H9 (cell line): ENCODE measurements around the gene CXCL5. TPM values are rescaled to one million over a fixed set of nuclear protein-coding genes. Genes with fewer than 3 reads are reported as not detected.

Source experiments
- DNase-seq: peaks from one replicate; pipeline ENCODE4 v3.0.0-alpha.2; 2017
- H2AFZ ChIP-seq: one replicate; pipeline ENCODE4 v1.6.1; 2013; ENCODE audit warnings: mild to moderate bottlenecking, low read length, control low read depth, moderate library complexity
- H2AK5ac ChIP-seq: 2 replicates; pipeline ENCODE4 v1.6.1; 2013; ENCODE audit warnings: low read length, control low read depth, mixed read lengths; ENCODE audit not compliant: insufficient read length
- H2BK120ac ChIP-seq: one replicate; pipeline ENCODE4 v1.6.1; 2013; ENCODE audit warnings: low read depth, mild to moderate bottlenecking, low read length, control low read depth, inconsistent platforms; ENCODE audit not compliant: poor library complexity, severe bottlenecking
- H2BK12ac ChIP-seq: 2 replicates; pipeline ENCODE4 v1.6.1; 2013; ENCODE audit warnings: low read length, control low read depth, mixed read lengths, low read depth; ENCODE audit not compliant: insufficient read length
- H2BK15ac ChIP-seq: 2 replicates; pipeline ENCODE4 v1.6.1; 2013; ENCODE audit warnings: low read depth, low read length, control low read depth
- H2BK20ac ChIP-seq: one replicate; pipeline ENCODE4 v1.6.1; 2013; ENCODE audit warnings: low read depth, mild to moderate bottlenecking, low read length, control low read depth, inconsistent platforms; ENCODE audit not compliant: poor library complexity, severe bottlenecking
- H2BK5ac ChIP-seq: 2 replicates; pipeline ENCODE4 v1.6.1; 2013; ENCODE audit warnings: low read length, control low read depth, mixed read lengths; ENCODE audit not compliant: insufficient read length
- H3K14ac ChIP-seq: 2 replicates; pipeline ENCODE4 v1.6.1; 2013; ENCODE audit warnings: low read length, control low read depth; ENCODE audit not compliant: insufficient read depth
- H3K18ac ChIP-seq: 2 replicates; pipeline ENCODE4 v1.6.1; 2013; ENCODE audit warnings: low read depth, mild to moderate bottlenecking, mixed read lengths, low read length, control low read depth; ENCODE audit not compliant: insufficient read length
- H3K23ac ChIP-seq: 2 replicates; pipeline ENCODE4 v1.6.1; 2013; ENCODE audit warnings: low read length, control low read depth, mixed read lengths, low read depth; ENCODE audit not compliant: insufficient read length
- H3K23me2 ChIP-seq: 2 replicates; pipeline ENCODE4 v1.6.1; 2013; ENCODE audit warnings: low read depth, mild to moderate bottlenecking, mixed read lengths, low read length, control low read depth; ENCODE audit not compliant: insufficient read length, poor library complexity, severe bottlenecking
- H3K27ac ChIP-seq: 2 replicates; pipeline ENCODE4 v1.5.1; 2013; ENCODE audit warnings: low read length, control low read depth, mixed read lengths, low read depth; ENCODE audit not compliant: insufficient read length
- H3K27me3 ChIP-seq: 2 replicates; pipeline ENCODE4 v1.6.1; 2013; ENCODE audit warnings: low read length, control low read depth, inconsistent platforms; ENCODE audit not compliant: insufficient read depth
- H3K4ac ChIP-seq: 2 replicates; pipeline ENCODE4 v1.6.1; 2013; ENCODE audit warnings: low read depth, mild to moderate bottlenecking, control low read depth, inconsistent platforms, low read length, moderate library complexity
- H3K4me1 ChIP-seq: 2 replicates; pipeline ENCODE4 v1.6.1; 2013; ENCODE audit warnings: low read length, control low read depth, inconsistent platforms; ENCODE audit not compliant: insufficient read depth
- H3K4me2 ChIP-seq: 2 replicates; pipeline ENCODE4 v1.6.1; 2013; ENCODE audit warnings: low read length, control low read depth, mixed read lengths; ENCODE audit not compliant: insufficient read length, insufficient read depth
- H3K56ac ChIP-seq: 2 replicates; pipeline ENCODE4 v1.6.1; 2013; ENCODE audit warnings: low read depth, mild to moderate bottlenecking, mixed read lengths, low read length, control low read depth; ENCODE audit not compliant: insufficient read length
- H3K79me1 ChIP-seq: 2 replicates; pipeline ENCODE4 v1.6.1; 2013; ENCODE audit warnings: low read depth, mild to moderate bottlenecking, moderate library complexity, low read length, control low read depth, inconsistent platforms; ENCODE audit not compliant: insufficient read depth, poor library complexity, severe bottlenecking
- H3K79me2 ChIP-seq: 2 replicates; pipeline ENCODE4 v1.6.1; 2013; ENCODE audit warnings: low read length, control low read depth, inconsistent platforms; ENCODE audit not compliant: insufficient read depth
- H3K9ac ChIP-seq: 2 replicates; pipeline ENCODE4 v1.6.1; 2013; ENCODE audit warnings: low read length, control low read depth, mixed read lengths; ENCODE audit not compliant: insufficient read length; ENCODE audit errors: extremely low read depth
- H3K9me3 ChIP-seq: one replicate; pipeline ENCODE4 v1.6.1; 2013; ENCODE audit warnings: low read depth, low read length, inconsistent platforms; ENCODE audit not compliant: control insufficient read depth
- H3T11ph ChIP-seq: one replicate; pipeline ENCODE4 v1.6.1; 2013; ENCODE audit warnings: mild to moderate bottlenecking, low read length, control low read depth, inconsistent platforms
- H4K20me1 ChIP-seq: one replicate; pipeline ENCODE4 v1.6.1; 2013; ENCODE audit not compliant: control insufficient read depth, insufficient read length, insufficient read depth
- H4K5ac ChIP-seq: 2 replicates; pipeline ENCODE4 v1.6.1; 2013; ENCODE audit warnings: low read depth, mild to moderate bottlenecking, mixed read lengths, low read length, control low read depth; ENCODE audit not compliant: insufficient read length
- H4K8ac ChIP-seq: replicated peaks from 2 replicates; pipeline ENCODE4 v1.6.1; 2013; ENCODE audit warnings: low read length, control low read depth, mixed read lengths, low read depth; ENCODE audit not compliant: insufficient read length
- H4K91ac ChIP-seq: 2 replicates; pipeline ENCODE4 v1.6.1; 2013; ENCODE audit warnings: low read depth, mild to moderate bottlenecking, moderate library complexity, mixed read lengths, low read length, control low read depth; ENCODE audit not compliant: insufficient read length
- H3K27ac Mint-ChIP-seq, 3 experiments: 2 replicates in 2 of 3; 3 replicates in 1 of 3; pipeline ENCODE4 v1.8.0; 2020 to 2021; ENCODE audit warnings: mixed read lengths in 3 of 3, mild to moderate bottlenecking in 1 of 3, moderate library complexity in 1 of 3
- H3K27me3 Mint-ChIP-seq: 2 replicates; pipeline ENCODE4 v1.8.0; 2021; ENCODE audit warnings: low read depth, mild to moderate bottlenecking, moderate library complexity, mixed read lengths
- H3K36me3 Mint-ChIP-seq, 3 experiments: 2 replicates in 2 of 3; 3 replicates in 1 of 3; pipeline ENCODE4 v1.8.0; 2020 to 2021; ENCODE audit warnings: low read depth in 3 of 3, mixed read lengths in 3 of 3; ENCODE audit not compliant: insufficient read depth in 1 of 3
- H3K4me1 Mint-ChIP-seq, 2 experiments: 2 replicates each; pipeline ENCODE4 v1.8.0; 2020; ENCODE audit warnings: mixed read lengths in 2 of 2
- H3K4me3 Mint-ChIP-seq, 2 experiments: 2 replicates in 1 of 2; 3 replicates in 1 of 2; pipeline ENCODE4 v1.8.0; 2020 to 2021; ENCODE audit warnings: mild to moderate bottlenecking in 2 of 2, mixed read lengths in 2 of 2, moderate library complexity in 1 of 2
- H3K9me3 Mint-ChIP-seq, 2 experiments: 2 replicates in 1 of 2; 3 replicates in 1 of 2; pipeline ENCODE4 v1.8.0; 2020; ENCODE audit warnings: mild to moderate bottlenecking in 2 of 2, mixed read lengths in 2 of 2, moderate library complexity in 1 of 2
- WGBS: extraction: QIAGEN DNeasy Blood & Tissue Kit; methylation state at CpG from one replicate; pipeline ENCODE4 v1.1.7; 2013; ENCODE audit warnings: missing lambda C conversion rate, low lambda C conversion rate, mixed read lengths; ENCODE audit not compliant: insufficient read length; ENCODE audit errors: extremely low coverage; 5-methylcytosine and 5-hydroxymethylcytosine counted together
- total RNA-seq: library from RNA; stranded (reverse); gene quantifications from 2 replicates; pipeline ENCODE4 v1.2.1, GENCODE V29; 2021
- TF ChIP-seq, protein P1 (sequence below): fragments of 200-600 bp; sonication (generic); conservative IDR thresholded peaks from 3 replicates; pipeline ENCODE4 v1.8.0; 2021; ENCODE audit warnings: antibody characterized with exemption, mild to moderate bottlenecking

Gene CXCL5
- total RNA-seq, 1 experiment from 2014 or later: 9.2 TPM

GRCh38 chr4:74042681-74043080 is 44.2 kb upstream of the CXCL5 start:
- H3K4me1 Mint-ChIP-seq: peaks cover 9 to 18% of the 10 kb centered on the region in 2 experiments
- H3K4me3 Mint-ChIP-seq: no peak overlapping the region
- no peak overlapping the region for H3K14ac ChIP-seq
- no peak overlapping the region for H4K5ac ChIP-seq
- no peaks in the 10 kb centered on the region for H3K79me1 ChIP-seq
- no peak overlapping the region for H2BK5ac ChIP-seq
- no peak overlapping the region for H2BK120ac ChIP-seq
- H3K23ac ChIP-seq: no peak overlapping the region
- no peaks in the 10 kb centered on the region for H3K79me2 ChIP-seq
- WGBS: no CpG with 5 or more reads among the region's 2 CpGs
- no peak overlapping the region for H3K27ac ChIP-seq
- peaks cover 5% of the 10 kb centered on the region for H3K23me2 ChIP-seq
- no peak overlapping the region for H3K9ac ChIP-seq
- H2BK20ac ChIP-seq: no peak overlapping the region
- no peaks in the 10 kb centered on the region for H3K27me3 ChIP-seq
- peaks cover 0 to 11% (median 8%) of the 10 kb centered on the region in 3 experiments; a peak in 4 of 7 replicates for H3K36me3 Mint-ChIP-seq
- peaks cover 12% of the 10 kb centered on the region in 2 experiments for H3K9me3 Mint-ChIP-seq
- H3K27ac Mint-ChIP-seq: no peak overlapping the region
- no peak overlapping the region for H2BK12ac ChIP-seq
- no peaks in the 10 kb centered on the region for H3K9me3 ChIP-seq
- no peak overlapping the region for H3T11ph ChIP-seq
- H3K4me2 ChIP-seq: no peak overlapping the region
- no peak overlapping the region for H2AK5ac ChIP-seq
- no peaks in the 10 kb centered on the region for H4K20me1 ChIP-seq
- TF ChIP-seq, protein P1, sequence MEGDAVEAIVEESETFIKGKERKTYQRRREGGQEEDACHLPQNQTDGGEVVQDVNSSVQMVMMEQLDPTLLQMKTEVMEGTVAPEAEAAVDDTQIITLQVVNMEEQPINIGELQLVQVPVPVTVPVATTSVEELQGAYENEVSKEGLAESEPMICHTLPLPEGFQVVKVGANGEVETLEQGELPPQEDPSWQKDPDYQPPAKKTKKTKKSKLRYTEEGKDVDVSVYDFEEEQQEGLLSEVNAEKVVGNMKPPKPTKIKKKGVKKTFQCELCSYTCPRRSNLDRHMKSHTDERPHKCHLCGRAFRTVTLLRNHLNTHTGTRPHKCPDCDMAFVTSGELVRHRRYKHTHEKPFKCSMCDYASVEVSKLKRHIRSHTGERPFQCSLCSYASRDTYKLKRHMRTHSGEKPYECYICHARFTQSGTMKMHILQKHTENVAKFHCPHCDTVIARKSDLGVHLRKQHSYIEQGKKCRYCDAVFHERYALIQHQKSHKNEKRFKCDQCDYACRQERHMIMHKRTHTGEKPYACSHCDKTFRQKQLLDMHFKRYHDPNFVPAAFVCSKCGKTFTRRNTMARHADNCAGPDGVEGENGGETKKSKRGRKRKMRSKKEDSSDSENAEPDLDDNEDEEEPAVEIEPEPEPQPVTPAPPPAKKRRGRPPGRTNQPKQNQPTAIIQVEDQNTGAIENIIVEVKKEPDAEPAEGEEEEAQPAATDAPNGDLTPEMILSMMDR: peak; percentile 34; the same call in 2 of the 3 replicates
- H2BK15ac ChIP-seq: no peak overlapping the region
- H2AFZ ChIP-seq: no peak overlapping the region
- no peak overlapping the region for H4K91ac ChIP-seq
- H4K8ac ChIP-seq: no peak overlapping the region
- H3K18ac ChIP-seq: no peak overlapping the region
- no peak overlapping the region for H3K4ac ChIP-seq
- DNase-seq: peak; percentile 39
- peaks cover 7% of the 10 kb centered on the region; the same call in 1 of the 2 replicates for H3K4me1 ChIP-seq
- H3K27me3 Mint-ChIP-seq: peaks cover 12% of the 10 kb centered on the region
- H3K56ac ChIP-seq: no peak overlapping the region
